NT2/D1 (cell line): ENCODE measurements around the gene CCL11.

ENCODE experiments used
- DNase-seq: peaks from one replicate; pipeline ENCODE4 v3.0.0-alpha.2; 2011; ENCODE audit warnings: low read depth, low spot score
- H3K27me3 ChIP-seq: 2 replicates; pipeline ENCODE4 v1.6.0; 2011; ENCODE audit warnings: mild to moderate bottlenecking; ENCODE audit not compliant: insufficient read length, insufficient read depth
- H3K36me3 ChIP-seq: 2 replicates; pipeline ENCODE4 v1.6.1; 2011; ENCODE audit warnings: mild to moderate bottlenecking, low read length, mixed read lengths; ENCODE audit not compliant: insufficient read depth, insufficient read length
- H3K4me1 ChIP-seq: 2 replicates; pipeline ENCODE4 v1.5.1; 2011; ENCODE audit not compliant: insufficient read depth, insufficient read length
- H3K4me3 ChIP-seq: 2 replicates; pipeline ENCODE4 v1.5.1; 2011; ENCODE audit warnings: low read depth; ENCODE audit not compliant: insufficient read length
- H3K9ac ChIP-seq: 2 replicates; pipeline ENCODE4 v1.6.0; 2011; ENCODE audit warnings: low read depth; ENCODE audit not compliant: insufficient read length
- H3K9me3 ChIP-seq: 2 replicates; pipeline ENCODE4 v1.5.1; 2011; ENCODE audit warnings: mild to moderate bottlenecking, low read length; ENCODE audit not compliant: insufficient read depth
- SUZ12 ChIP-seq: IDR thresholded peaks from 2 replicates; pipeline ENCODE4 v1.6.1; 2011; ENCODE audit not compliant: insufficient read length, insufficient read depth; ENCODE audit errors: extremely low read depth
- YY1 ChIP-seq: IDR thresholded peaks from 2 replicates; pipeline ENCODE4 v1.6.1; 2011; ENCODE audit not compliant: insufficient read length, insufficient read depth
- ZNF274 ChIP-seq: IDR thresholded peaks from 2 replicates; pipeline ENCODE4 v1.6.1; 2011; ENCODE audit warnings: mild to moderate bottlenecking, low read depth, low read length

CCL11 gene

DNA sequence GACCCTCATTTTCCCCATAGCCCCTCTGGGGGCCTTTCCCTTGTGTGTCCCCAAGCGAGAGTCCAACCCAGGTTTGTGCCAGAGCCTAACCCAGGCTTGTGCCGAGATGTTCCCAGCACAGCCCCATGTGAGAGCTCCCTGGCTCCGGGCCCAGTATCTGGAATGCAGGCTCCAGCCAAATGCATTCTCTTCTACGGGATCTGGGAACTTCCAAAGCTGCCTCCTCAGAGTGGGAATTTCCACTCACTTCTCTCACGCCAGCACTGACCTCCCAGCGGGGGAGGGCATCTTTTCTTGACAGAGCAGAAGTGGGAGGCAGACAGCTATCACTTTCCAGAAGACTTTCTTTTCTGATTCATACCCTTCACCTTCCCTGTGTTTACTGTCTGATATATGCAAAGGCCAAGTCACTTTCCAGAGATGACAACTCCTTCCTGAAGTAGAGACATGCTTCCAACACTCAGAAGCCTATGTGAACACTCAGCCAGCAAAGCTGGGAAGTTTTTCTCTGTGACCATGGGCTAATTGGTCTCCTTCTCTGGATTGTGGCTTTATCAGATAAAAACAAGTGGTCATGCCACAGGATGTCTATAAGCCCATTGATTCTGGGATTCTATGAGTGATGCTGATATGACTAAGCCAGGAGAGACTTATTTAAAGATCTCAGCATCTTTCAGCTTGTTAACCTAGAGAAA, 33.0 kb upstream of the CCL11 start:
- DNase-seq, result no peak
- H3K36me3 ChIP-seq, result peaks cover 11% of the 10 kb centered on the region
- no peak overlapping the region for H3K4me3 ChIP-seq
- no peaks in the 10 kb centered on the region for H3K9me3 ChIP-seq
- no peak overlapping the region for H3K9ac ChIP-seq
- peaks cover 6% of the 10 kb centered on the region for H3K4me1 ChIP-seq
- no peaks in the 10 kb centered on the region for H3K27me3 ChIP-seq
- TF ChIP-seq SUZ12 (no peak), ZNF274 (no peak), YY1 (no peak)

DNA sequence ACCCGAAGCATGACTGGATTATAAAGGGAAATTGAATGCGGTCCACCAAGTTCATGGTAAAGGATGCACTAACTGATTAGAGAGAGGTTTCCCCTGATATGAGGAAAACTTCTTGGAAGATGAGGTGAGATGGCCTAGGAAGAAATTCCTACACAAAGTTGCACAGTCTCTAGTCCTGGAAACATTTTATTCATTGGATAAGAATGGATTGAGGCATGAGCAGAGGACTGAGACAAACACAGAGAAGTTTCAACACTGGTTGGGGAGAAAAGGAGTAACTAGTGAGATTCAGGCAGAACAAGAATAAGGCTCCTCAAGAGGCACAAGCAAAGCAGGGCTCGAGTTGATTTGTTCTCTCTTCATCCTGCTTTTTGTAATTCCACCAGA, 32.4 kb upstream of the CCL11 start:
- no peak for DNase-seq
- Histone ChIP-seq H3K9ac (no peak overlapping the region), H3K9me3 (no peaks in the 10 kb centered on the region), H3K27me3 (no peaks in the 10 kb centered on the region), H3K4me1 (peaks cover 6% of the 10 kb centered on the region), H3K4me3 (no peak overlapping the region), H3K36me3 (peaks cover 11% of the 10 kb centered on the region)
- TF ChIP-seq ZNF274 (no peak), SUZ12 (no peak), YY1 (no peak)

GRCh38 chr17:34254146-34254545, 31.4 kb upstream of the CCL11 start:
- H3K27me3 ChIP-seq, result no peaks in the 10 kb centered on the region
- H3K4me3 ChIP-seq, result no peak overlapping the region
- TF ChIP-seq ZNF274 (no peak), YY1 (no peak), SUZ12 (no peak)
- H3K4me1 ChIP-seq, result peaks cover 6% of the 10 kb centered on the region
- DNase-seq, result no peak
- peaks cover 11% of the 10 kb centered on the region for H3K36me3 ChIP-seq
- H3K9ac ChIP-seq, result no peak overlapping the region
- H3K9me3 ChIP-seq, result no peaks in the 10 kb centered on the region

- Histone ChIP-seq H3K9ac (peak within 1 kb of the TSS; percentile 62), H3K4me3 (peak within 1 kb of the TSS; percentile 61), H3K27me3 (no peaks in the 10 kb centered on the region), H3K4me1 (peaks cover 6% of the 10 kb centered on the region), H3K9me3 (no peaks in the 10 kb centered on the region), H3K36me3 (peaks cover 11% of the 10 kb centered on the region)
- no peak for TF ChIP-seq ZNF274
- TF ChIP-seq SUZ12, result no peak
- peak; percentile 67 for DNase-seq
Measured at GRCh38 chr17:34254651-34255380, 30.7 kb upstream of the CCL11 start, which contains the start of gene CCL2. Gene CCL2 (plus strand): TSS chr17:34255285. CDS start chr17:34255350, 65 bp downstream.

DNA sequence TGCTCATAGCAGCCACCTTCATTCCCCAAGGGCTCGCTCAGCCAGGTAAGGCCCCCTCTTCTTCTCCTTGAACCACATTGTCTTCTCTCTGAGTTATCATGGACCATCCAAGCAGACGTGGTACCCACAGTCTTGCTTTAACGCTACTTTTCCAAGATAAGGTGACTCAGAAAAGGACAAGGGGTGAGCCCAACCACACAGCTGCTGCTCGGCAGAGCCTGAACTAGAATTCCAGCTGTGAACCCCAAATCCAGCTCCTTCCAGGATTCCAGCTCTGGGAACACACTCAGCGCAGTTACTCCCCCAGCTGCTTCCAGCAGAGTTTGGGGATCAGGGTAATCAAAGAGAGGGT, 30.2 kb upstream of the CCL11 start:
- Histone ChIP-seq H3K36me3 (peaks cover 11% of the 10 kb centered on the region), H3K27me3 (no peaks in the 10 kb centered on the region), H3K9ac (peak overlapping the region; percentile 62), H3K4me1 (peaks cover 6% of the 10 kb centered on the region), H3K9me3 (no peaks in the 10 kb centered on the region), H3K4me3 (peak overlapping the region; percentile 61)
- DNase-seq, result no peak
- no peak for TF ChIP-seq ZNF274
- TF ChIP-seq SUZ12, result no peak
- no peak for TF ChIP-seq YY1

DNA sequence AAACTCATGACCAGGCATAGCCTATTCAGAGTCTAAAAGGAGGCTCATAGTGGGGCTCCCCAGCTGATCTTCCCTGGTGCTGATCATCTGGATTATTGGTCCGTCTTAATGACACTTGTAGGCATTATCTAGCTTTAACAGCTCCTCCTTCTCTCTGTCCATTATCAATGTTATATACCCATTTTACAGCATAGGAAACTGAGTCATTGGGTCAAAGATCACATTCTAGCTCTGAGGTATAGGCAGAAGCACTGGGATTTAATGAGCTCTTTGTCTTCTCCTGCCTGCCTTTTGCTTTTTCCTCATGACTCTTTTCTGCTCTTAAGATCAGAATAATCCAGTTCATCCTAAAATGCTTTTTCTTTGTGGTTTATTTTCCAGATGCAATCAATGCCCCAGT, 29.7 kb upstream of the CCL11 start:
- Histone ChIP-seq H3K9me3 (no peaks in the 10 kb centered on the region), H3K27me3 (no peaks in the 10 kb centered on the region), H3K4me3 (peak overlapping the region; percentile 61), H3K36me3 (peaks cover 11% of the 10 kb centered on the region), H3K4me1 (peaks cover 4% of the 10 kb centered on the region), H3K9ac (peak overlapping the region; percentile 62)
- no peak for TF ChIP-seq YY1
- no peak for TF ChIP-seq SUZ12
- no peak for TF ChIP-seq ZNF274
- no peak for DNase-seq

DNA sequence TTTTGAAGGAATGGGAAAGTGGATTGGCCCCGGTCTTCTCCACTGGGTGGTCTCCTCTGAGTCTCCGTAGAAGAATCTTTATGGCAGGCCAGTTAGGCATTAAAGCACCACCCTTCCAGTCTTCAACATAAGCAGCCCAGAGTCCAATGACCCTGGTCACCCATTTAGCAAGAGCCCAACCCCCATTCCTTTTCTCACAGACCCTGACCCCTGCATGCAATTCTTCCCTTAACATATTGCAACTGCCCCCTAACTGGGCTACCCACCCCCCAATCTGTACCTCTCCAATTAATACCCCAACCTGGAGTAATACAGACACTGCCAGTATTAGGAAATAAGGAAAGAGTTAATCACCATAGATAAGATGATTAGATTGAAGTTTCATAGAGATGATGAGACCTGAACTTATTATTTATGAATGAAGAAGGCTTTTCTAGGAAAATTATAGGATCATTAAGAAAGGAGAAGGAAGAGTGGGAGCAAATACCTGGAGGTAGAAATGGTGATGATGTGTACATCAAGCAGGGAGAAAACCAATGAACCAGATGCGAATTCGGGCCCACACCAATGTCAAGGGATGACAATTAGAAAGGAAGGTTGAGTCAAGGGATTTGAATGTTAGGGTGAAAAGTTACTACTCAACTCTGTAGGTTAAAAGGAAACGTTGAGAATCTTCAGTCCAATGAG, 28.1 kb upstream of the CCL11 start:
- Histone ChIP-seq H3K27me3 (no peaks in the 10 kb centered on the region), H3K4me3 (no peak overlapping the region), H3K9me3 (no peaks in the 10 kb centered on the region), H3K9ac (no peak overlapping the region), H3K4me1 (peaks cover 2% of the 10 kb centered on the region), H3K36me3 (peaks cover 11% of the 10 kb centered on the region)
- TF ChIP-seq YY1 (no peak), SUZ12 (no peak), ZNF274 (no peak)
- no peak for DNase-seq
